IPS DF 4.7 (cell line): Measurements from ENCODE around the gene MAPKAPK2.

Source experiments
- DNase-seq: peaks from one replicate; pipeline ENCODE4 v3.0.0-alpha.2; 2013; ENCODE audit warnings: low spot score; ENCODE audit errors: extremely low read depth

Gene MAPKAPK2

GRCh38 chr1:206719169-206719839, 34.6 kb downstream of the MAPKAPK2 start:
- no peak for DNase-seq

GRCh38 chr1:206721454-206721853, 36.7 kb downstream of the MAPKAPK2 start:
- no peak for DNase-seq

- no peak for DNase-seq
These were observed 38.2 kb downstream of the MAPKAPK2 start for GRCh38 chr1:206722751-206723461.

GRCh38 chr1:206723462-206723804, 38.7 kb downstream of the MAPKAPK2 start:
- DNase-seq, result no peak

GRCh38 chr1:206723805-206724472, 39.2 kb downstream of the MAPKAPK2 start:
- no peak for DNase-seq

GRCh38 chr1:206725109-206725963, 40.6 kb downstream of the MAPKAPK2 start:
- no peak for DNase-seq

- DNase-seq, result no peak
These were observed 43.4 kb downstream of the MAPKAPK2 start for GRCh38 chr1:206727981-206728696.

GRCh38 chr1:206728697-206728987, 43.9 kb downstream of the MAPKAPK2 start:
- no peak for DNase-seq

- DNase-seq, result no peak
These were observed 44.3 kb downstream of the MAPKAPK2 start for GRCh38 chr1:206729050-206729449.

- DNase-seq, result no peak
These were observed 44.8 kb downstream of the MAPKAPK2 start for GRCh38 chr1:206729507-206729906.

- no peak for DNase-seq
These were observed 47.8 kb downstream of the MAPKAPK2 start for GRCh38 chr1:206732508-206732907.

GRCh38 chr1:206732992-206733391, 48.3 kb downstream of the MAPKAPK2 start:
- no peak for DNase-seq

GRCh38 chr1:206734499-206735142, 49.9 kb downstream of the MAPKAPK2 start:
- no peak for DNase-seq

- DNase-seq, result no peak
These were observed 50.9 kb downstream of the MAPKAPK2 start for GRCh38 chr1:206735553-206736031.

GRCh38 chr1:206736878-206737728, 52.4 kb downstream of the MAPKAPK2 start:
- DNase-seq, result no peak

GRCh38 chr1:206737729-206738201, 53.1 kb downstream of the MAPKAPK2 start:
- no peak for DNase-seq

GRCh38 chr1:206738370-206739366, 54.0 kb downstream of the MAPKAPK2 start:
- no peak for DNase-seq

GRCh38 chr1:206739411-206740076, 54.8 kb downstream of the MAPKAPK2 start:
- no peak for DNase-seq
